K562 (cell line): Measurements from ENCODE around the gene TMC8.

Experiments used
- HDAC8 ChIP-seq: fragments of 450-650 bp; IDR thresholded peaks from 2 replicates; pipeline ENCODE4 v1.6.1; 2016; ENCODE audit warnings: mild to moderate bottlenecking, missing genetic modification characterization, moderate library complexity, missing compliant biosample characterization
- HIVEP1 ChIP-seq: fragments of 250-450 bp; sonication (Bioruptor Pico); IDR thresholded peaks from 2 replicates; pipeline ENCODE4 v1.4.0; 2020; ENCODE audit warnings: mild to moderate bottlenecking
- REST ChIP-seq, 2 experiments: fragments of 450-650 bp; formaldehyde crosslinking in 1 of 2; IDR thresholded peaks; 2 replicates each; pipeline versions ENCODE4 v1.4.0 to v1.6.1; 2014 to 2020; ENCODE audit warnings: mild to moderate bottlenecking in 2 of 2, borderline replicate concordance in 1 of 2, low read depth in 1 of 2
- SP2 ChIP-seq: IDR thresholded peaks from 2 replicates; pipeline ENCODE4 v1.6.1; 2011; ENCODE audit warnings: mild to moderate bottlenecking, low read depth, low read length, moderate library complexity; ENCODE audit not compliant: poor library complexity, severe bottlenecking; ENCODE audit errors: extremely low read depth
- TRIM28 ChIP-seq: fragments of 450-650 bp; IDR thresholded peaks from 2 replicates; pipeline ENCODE4 v1.6.1; 2017

- TF ChIP-seq SP2 = no peak
- no peak for TF ChIP-seq REST (IDR thresholded peaks at IDR 0.05; ENCODE audit: borderline replicate concordance)
- no peak for TF ChIP-seq REST (CRISPR knock-in tag; IDR thresholded peaks at IDR 0.05; ENCODE audit: low read depth)
- TF ChIP-seq HIVEP1 = no peak
- TF ChIP-seq TRIM28 = no peak
- TF ChIP-seq HDAC8 (tag) = no peak
Observed at GRCh38 chr17:78088529-78088928, 42.0 kb upstream of the TMC8 start.
